HG02885 (cell line): ENCODE measurements around the gene ENPP3.
"Not testable (repeated sequence)": the region's sequence is repeated elsewhere in the genome, so short reads cannot be mapped to it uniquely, and the experiment has no call there.

ENCODE experiments used
- ATAC-seq: cut with Tn5 transposase; IDR thresholded peaks from one replicate; pipeline ENCODE4 v1.9.1; 2021; ENCODE audit warnings: mild to moderate bottlenecking; ENCODE audit not compliant: unreplicated experiment, poor library complexity

ENPP3 gene

DNA sequence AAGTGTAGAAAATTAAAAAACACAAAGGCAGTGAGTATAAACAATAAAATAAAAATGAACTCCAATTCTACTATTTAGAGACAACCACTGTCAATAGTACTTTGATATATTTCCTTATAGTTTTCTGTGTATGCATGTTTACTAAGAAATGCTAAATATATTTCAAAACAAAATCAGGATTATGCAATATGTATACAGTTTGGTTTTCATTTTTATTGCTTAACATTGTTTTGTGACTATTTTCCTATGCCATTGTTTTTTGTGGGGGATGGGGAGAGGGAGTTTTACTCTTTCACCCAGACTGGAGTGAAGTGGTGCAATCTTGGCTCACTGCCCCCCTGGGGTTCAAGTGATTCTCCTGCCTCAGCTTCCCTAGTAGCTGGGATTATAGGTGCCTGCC lies 44.5 kb downstream of the ENPP3 start:
- no peak for ATAC-seq

DNA sequence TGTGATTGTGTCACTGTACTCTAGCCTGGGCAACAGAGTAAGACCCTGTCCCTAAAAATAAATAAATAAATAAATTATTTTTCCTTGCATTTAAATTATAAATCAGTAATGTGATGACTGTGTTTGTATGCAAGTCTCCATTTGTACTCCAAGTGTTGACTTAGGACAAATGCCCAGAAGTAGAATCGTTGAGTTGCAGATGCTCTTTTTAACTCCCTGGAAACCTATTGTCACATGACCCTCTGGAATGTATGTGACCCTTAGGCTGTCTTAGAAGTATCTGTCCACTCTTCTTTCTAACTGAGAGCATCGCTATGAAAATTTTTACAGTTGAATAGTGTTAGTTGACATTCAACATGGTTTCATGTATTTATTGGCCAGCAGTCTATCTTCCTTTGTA lies 45.3 kb downstream of the ENPP3 start:
- ATAC-seq = no peak

DNA sequence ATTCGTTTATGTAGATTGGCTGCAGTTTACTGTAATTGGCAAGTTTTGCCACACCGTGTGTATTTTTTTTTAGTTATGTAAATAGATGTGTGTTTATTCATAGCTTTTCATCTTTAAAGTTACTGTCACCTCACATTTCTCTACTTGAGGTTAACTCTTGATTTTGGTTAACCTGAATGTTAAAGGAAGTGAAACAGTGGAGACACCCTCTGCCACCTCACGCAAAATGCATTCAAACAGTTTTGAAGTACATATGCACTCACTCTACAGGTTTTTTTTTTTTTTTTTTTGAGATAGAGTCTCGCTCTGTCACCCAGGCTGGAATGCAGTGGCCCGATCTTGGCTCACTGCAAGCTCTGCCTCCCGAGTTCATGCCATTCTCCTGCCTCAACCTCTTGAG lies 46.4 kb downstream of the ENPP3 start:
- ATAC-seq = peak; percentile 79

DNA sequence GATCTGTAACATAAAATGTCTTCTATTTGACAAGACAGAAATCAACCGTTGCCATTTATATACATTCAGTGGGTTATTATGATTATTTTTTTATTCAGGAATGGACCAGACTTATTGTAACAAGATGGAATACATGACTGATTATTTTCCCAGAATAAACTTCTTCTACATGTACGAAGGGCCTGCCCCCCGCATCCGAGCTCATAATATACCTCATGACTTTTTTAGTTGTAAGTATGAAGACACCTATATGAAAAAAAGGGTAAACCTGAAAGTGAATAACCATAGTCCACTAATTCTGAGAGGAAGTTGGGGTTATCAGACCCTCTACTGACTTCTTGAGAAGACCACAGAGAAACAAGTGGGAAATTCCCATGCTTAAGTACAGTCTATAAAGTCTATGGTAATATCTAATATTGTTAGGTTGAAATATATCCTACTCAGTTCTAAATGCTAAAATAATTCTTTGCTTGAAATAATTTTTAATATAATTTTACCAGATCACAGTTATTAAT lies 48.2 kb downstream of the ENPP3 start:
- ATAC-seq = peak; percentile 63

DNA sequence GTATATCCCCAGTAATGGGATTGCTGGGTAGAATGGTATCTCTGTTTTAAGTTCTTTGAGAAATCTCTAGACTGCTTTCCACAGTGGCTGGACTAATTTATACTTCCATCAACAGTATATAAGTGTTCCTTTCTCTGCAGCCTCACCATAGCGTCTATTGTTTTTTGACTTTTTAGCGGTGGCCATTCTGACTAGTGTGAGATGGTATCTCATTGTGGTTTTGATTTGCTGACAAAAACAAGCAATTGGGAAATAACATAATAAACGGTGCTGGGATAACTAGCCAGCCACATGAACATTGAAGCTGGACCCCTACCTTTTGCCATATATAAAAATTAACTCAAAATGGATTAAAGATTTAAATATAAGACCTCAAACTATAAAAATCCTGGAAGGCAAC lies 49.9 kb downstream of the ENPP3 start:
- ATAC-seq = no peak

DNA sequence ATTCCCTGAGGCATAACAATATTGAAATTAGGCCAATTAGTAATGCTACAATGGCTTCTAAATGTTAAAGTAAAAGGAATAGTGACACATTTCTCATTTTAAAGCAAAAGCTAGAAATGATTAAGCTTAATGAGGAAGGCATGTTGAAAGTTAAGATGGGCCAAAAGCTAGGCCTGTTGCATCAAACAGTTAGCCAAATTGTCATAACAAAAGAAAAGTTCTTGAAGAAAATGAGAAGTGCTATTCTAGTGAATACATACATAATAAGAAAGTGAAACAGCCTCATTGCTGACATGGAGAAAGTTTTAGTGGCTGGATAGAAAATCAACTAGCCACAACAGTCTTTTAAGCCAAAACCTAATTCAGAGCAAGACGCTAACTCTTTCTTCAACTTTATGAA lies 51.2 kb downstream of the ENPP3 start:
- peak; percentile 69 for ATAC-seq

DNA sequence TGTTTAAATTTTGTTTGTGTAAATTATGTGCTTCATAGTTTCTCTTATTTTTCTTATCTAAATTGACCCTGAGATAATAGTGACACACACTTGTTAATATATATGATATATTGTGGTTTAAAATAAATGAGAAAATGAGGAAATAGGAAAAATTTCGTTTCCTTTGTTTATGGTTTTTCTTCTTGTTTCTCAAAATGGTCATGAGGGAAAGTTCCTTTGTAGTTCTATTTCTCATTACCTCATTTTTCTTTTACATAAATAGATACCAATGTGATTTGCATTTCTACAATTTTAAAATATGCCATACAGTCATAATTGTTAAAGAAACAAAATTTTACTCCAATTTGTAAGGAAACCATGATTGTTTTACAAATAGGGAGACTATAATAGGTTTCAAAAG lies 54.9 kb downstream of the ENPP3 start:
- no peak for ATAC-seq

DNA sequence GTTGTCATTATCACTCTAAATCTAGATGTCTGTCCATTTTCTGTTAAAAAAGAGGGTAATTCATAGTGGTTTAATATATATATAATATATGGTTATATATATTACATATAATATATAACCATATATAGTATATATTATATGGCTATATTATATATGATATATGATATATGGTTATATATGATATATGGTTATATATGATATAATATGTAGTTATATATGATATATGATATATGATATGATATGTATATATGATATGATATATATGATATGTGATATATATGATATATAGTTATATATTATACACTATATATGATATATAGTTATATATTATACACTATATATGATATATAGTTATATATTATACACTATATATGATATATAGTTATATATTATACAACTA lies 55.5 kb downstream of the ENPP3 start:
- no peak for ATAC-seq

DNA sequence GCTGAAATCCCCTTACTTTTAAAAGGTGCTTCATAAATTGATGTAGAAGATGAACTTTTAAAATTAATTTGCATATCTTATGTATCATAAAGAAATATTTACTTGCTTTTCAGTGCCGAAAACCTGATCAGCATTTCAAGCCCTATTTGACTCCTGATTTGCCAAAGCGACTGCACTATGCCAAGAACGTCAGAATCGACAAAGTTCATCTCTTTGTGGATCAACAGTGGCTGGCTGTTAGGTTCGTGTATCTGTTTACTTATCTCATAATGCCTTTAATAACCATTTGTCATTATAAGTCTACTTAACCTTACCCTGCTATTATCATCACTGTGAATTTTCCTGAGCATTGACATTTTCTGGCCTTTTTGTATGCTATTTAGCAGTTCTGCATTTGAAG lies 56.3 kb downstream of the ENPP3 start:
- ATAC-seq = no peak

DNA sequence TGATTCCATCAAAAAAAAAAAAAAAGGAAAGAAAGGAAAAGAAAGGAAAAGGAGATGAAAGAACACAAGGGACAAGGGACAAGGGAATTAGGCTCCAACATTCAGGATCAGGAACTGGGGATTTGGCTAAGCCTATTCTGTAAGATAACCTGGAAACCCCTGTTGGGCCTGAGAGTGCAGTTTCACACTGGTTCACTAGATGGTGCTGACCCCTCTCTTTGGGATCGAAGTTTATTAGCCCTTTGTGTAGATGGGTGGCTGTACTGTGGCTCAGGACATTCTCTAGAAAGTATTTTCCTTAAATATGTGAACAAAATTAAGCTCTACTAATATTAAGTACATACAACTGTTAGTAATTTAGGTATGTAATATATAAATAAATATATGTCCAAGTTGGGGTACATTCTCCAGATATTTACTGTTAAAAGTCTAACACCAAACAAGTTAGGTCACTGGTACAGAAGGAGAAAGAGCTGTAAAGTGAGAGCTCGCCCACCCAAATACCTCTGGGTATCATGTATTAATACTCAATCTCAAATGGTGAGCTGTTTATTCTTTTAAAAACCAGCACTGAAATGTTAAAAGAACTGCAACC lies 57.8 kb downstream of the ENPP3 start:
- ATAC-seq = peak; percentile 91

DNA sequence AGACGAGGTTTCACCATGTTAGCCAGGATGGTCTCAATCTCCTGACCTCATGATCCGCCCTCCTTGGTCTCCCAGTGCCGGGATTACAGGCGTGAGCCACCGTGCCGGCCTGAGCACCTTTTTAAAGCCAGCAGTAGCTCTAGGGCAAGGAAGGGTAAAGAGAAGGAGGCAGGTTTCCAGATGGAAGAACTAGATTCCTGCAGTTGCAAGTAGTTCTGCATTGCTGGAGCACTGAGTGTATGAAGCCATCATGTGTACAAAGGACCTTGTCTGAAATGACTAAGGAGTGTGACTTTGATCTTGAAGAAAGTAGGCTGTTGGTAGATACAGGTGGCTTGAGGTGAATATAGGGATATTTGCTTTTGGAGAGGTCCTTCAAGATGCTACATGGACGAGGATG lies 59.9 kb downstream of the ENPP3 start:
- no peak for ATAC-seq

DNA sequence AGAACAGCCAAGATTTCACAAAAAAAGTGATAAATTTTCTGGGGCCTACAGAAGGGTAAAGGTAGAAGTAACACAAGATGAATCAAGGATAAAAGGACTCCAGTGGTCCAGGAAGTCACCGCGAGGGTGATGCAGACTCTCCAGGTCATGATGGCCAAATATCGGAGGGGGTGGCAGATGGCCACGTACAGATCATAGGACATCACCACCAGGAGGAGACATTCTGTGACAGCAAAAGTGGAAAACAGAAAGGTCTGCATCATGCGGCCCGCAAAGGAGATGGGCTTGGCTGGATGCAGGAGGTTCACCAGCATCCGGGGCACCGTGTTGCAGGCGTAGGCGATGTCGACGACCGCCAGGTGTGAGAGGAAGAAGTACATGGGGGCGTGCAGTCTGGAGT lies 63.7 kb downstream of the ENPP3 start:
- ATAC-seq = not testable (repeated sequence)

DNA sequence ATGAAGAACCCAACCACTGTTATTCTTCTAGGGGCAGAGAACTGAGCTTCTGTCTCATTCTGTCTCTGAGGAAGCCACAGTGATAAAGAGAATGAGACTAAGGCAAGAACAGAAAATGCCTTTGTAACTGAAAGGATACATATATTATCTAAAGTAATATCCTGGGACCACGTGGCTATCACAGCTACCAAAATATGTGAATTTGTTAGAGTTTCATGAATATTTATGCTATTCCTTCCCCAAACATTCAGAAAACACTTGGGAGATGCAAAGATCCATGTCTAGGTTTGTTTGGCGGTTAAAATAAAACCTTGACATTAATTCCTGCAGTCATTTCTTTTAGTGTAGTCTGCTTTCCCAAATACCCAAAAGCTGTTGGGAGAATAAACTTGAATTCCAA lies 66.8 kb downstream of the ENPP3 start:
- not testable (repeated sequence) for ATAC-seq

DNA sequence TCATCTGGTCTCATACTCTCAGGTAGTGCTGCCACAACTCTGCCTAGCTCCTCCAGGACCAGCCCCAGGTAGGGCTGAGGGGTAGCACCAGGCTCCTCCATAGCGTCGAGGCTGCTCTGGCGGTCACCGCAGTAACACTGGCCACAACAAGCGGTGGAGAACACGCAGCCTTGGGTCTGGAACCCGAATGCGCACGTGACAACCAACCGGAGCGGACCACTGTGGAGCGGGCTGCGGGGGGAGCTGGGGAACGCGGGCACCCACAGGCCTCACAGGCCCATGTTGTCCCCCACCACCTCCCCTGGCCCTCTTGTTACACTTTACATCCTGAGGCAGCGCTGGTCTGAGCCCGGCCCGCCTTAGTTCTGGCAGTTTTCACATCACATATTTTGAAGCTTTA lies 73.8 kb downstream of the ENPP3 start, which contains the start of gene CTAGE9:
Gene CTAGE9 (minus strand): TSS at position 101 of the 400 bp plus-strand sequence. CDS start 0 bp downstream, at position 101.
- not testable (repeated sequence) for ATAC-seq

DNA sequence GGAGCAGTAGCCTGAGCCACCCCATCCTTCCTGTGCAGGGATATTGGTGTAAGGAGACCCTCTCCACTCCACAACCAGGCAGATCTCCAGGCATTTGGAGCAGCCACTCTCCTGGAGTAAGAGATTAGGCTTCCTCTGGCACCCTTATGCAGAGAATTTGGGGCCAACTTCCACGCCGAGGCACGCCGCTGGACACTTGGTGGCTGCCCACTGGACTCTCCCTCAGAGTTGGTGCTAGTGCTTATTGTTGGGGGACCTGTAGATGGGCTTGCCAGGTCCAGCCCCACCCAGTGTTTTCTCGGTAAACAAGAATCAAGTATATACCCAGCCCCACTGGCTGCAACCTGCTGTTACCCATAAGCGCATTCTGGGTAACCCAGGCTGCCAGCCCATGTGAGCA lies 78.5 kb downstream of the ENPP3 start:
- not testable (repeated sequence) for ATAC-seq

DNA sequence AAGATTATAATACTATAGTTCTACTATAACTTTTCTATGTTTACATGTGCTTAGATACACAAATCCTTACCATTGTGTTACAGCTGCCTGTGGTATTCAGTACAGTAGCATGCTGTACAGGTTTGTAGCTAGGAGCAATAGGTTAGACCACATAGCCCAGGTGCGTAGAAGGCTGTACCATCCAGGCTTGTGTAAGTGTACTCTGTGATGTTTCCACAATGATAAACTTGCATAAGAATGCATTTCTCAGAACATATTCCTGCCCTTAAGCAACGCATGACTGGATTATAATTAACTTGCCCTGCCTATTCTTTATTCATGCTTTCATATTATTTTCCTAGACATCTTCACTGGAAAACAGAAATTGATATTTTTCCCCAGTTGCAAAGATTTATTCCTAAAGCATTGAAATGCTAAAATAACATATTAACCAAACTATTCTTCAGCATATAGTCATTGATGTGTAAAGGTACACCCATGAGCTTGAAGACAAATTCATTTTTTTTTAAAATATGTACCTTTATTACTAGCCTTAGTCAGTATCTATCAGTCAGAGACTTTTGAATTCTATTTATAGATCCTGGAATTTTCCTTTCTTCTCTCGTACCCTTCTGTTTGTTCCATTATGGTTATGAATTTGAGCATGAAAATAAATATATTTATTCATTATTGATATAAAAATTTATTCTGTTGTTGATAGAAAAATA lies 80.9 kb downstream of the ENPP3 start:
- no peak for ATAC-seq

DNA sequence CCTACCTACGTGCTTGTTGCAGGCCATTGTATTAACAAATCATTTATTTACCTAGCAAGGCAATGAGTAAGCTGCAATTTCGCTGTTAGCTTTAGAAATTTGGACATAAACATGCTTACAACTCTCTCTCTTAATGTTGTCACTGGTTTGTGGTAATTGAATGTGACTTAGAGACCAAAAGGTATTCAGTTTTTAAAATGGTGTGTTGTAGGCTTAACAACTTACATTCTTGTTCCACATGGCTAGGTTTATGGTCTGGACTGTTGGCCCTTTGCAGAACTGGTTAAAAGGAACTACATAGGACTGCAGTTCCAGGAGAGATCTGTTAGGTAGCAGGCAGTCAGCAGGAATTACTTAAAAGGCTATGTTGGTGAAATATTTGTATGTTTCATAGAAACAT lies 84.1 kb downstream of the ENPP3 start:
- no peak for ATAC-seq

DNA sequence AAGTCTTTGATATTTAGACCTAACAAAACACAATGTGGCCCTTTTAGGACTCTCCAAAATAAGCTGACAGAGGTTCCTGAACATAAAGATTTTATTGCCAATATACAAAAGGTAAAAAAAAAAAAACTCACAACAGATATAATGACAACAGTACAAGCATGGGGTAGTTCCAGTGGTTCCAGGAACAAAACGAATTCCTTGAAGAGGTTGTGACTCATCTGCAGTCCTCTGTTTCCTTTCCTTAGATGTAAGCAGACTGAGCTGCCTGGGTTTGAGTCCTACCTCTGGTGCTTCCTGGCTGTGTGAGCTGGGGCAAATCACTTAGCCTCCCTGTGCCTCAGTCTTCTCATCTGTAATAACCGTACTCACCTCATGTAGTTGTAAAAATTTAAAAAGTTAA lies 87.0 kb downstream of the ENPP3 start:
- ATAC-seq = no peak

DNA sequence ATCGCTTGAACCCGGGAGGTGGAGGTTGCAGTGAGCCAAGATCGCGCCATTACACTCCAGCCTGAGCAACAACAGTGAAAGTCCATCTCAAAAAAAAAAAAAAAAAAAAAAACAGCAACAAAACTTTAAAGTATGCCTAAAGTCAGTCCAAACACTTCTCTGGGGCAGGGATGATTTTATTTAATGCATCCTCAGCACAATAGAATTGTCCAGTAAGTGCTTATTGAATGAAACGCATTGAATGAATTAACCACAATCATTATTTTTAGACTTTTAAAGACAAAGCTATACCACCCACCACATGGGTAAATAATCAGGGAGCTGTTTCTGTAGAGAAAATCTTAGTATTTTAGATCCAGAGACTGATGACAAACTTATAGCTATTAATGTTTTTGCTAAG lies 90.4 kb downstream of the ENPP3 start:
- ATAC-seq = no peak

DNA sequence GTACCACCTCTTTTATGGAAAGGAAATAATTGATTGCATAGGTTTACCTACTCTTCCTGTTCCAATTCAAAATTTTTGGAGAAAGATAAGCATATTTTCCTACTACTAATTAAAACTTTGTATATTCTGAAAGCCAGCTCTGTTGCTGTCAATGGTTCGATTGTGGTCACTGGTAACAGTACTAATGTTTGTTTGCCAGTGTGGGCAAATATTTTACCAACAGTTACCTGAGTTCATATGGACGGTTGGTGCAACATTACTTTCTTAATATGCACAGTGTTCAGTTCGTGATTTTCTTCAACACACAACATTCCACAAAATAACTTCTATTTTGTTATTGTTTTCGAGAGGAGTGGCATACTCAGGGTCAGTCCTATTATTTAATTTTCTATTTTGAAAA lies 90.8 kb downstream of the ENPP3 start:
- no peak for ATAC-seq

DNA sequence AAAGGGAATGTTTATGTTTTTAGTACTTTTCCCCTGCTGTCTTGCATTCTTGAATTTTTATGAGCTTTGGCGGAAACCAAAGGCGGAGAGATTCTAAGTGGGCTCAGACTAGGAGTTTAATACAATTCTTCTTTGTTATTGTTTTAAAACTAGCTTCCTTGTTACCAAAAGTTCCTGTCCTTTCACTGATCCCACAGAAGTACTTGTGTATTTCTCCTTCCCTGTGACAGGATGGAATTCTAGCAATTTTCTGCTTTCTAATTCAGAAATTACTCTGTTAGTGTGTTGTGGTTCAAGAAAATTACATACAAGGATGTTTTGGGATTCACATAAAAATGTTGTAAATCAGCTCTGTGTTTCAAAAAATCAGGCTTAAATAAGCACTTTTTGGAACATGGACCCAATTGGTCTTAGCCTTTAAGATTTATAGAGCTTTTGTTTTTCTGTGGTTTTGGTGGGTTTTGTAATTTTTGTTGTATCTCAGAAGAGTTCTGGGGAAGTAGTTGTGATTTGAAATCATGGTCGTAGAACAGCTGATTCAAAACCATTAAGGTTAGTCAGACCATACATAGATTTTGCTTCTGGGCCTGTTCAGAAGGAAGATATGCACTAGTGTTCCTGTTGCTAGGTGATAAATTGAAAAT lies 91.3 kb downstream of the ENPP3 start:
- ATAC-seq = no peak
